Measurements from ENCODE around the gene EFNA1.

The EFNA1 gene, protein sequence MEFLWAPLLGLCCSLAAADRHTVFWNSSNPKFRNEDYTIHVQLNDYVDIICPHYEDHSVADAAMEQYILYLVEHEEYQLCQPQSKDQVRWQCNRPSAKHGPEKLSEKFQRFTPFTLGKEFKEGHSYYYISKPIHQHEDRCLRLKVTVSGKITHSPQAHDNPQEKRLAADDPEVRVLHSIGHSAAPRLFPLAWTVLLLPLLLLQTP

DNA sequence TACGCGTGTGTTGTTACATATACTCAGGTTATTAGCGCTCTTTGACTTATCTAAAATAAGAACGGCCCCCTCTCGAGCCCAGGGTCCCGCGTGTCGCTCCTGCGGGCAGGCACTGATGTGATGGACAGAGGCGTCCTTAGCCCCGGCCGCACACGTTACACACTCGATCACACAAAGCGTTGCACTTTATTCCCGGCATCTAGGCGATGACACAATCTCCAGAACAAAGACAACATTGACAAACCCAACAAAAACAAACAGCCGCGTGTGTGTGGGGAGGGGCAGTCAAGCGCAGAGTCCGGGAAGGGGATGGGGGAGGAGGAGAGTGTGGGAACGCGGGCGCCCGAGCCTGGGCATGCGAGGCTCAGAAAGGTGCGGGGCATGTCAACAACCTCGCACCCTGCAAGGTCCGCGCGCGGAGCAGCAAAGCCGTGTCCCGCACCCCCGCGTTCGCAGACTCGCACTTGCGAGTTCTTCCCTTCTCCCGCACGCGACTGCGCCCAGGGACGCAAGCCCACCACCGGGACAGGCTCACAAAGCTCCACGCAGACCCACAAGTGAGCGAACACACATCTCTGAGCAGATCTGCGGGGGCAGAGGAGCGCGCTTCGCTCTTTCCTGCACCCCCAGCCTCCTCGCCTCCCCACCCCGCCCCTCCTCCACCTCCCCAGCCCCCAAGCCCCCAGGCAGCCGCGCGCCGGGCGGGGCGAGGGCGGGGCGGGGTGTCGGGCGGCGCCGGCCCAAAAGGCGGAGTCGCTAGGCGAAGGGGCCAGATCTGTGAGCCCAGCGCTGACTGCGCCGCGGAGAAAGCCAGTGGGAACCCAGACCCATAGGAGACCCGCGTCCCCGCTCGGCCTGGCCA is at the start of gene EFNA1:
Gene EFNA1, plus strand, starts transcription at position 772 of the 862 bp plus-strand sequence. CDS start 102 bp downstream, outside the sequence.
- peak; percentile 28 to 50 for DNase-seq

DNA sequence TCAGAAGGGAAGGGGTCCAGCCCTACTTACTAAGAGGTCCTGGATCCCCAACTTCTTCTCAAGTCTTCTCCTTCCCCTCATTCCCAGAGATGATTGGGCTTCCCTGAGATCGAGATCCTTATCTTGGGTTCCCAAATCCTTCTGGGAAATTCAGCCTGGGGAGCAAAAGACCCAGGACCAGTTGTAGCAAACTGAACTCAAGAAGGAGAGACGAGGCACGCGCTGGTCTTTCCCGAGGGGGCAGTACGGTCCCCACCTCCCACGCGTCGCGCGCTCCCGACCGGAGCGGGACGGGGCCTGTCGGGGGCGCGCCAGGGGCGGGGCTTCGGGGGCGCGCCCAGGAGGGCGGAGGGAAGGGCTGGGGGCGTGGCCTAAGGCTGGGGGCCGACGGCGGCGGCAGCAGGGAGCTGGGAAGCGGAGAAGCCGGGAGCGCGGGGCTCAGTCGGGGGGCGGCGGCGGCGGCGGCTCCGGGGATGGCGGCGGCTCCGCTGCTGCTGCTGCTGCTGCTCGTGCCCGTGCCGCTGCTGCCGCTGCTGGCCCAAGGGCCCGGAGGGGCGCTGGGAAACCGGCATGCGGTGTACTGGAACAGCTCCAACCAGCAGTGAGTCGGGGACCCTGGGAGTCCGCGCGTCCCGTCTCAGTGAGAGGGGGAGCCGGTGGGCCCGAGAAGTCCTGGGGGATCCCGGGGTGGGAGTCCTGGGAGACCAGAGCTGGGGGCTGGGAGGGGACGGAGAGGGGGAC is 49.0 kb upstream of the EFNA1 start, which contains the start of gene EFNA3:
Gene EFNA3, plus strand, starts transcription at position 369 of the 741 bp plus-strand sequence. Its CDS starts 105 bp downstream, at position 474.
- DNase-seq, result peak; percentile 65 to 73

DNA sequence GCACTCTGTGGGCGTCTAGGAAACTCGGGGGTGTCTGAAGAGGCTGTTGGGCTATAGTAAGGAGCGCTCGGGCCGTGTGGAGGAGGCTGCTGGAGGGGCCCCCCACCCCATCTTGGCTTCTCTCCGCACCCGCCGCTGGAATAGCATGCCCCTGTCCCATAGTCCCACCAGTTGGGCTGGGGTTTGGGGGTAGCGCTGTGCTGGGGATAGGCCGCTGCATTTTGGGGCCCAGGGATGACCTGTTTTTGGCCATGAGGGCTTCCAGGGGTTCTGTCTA is 48.5 kb upstream of the EFNA1 start:
- no peak for DNase-seq

DNA sequence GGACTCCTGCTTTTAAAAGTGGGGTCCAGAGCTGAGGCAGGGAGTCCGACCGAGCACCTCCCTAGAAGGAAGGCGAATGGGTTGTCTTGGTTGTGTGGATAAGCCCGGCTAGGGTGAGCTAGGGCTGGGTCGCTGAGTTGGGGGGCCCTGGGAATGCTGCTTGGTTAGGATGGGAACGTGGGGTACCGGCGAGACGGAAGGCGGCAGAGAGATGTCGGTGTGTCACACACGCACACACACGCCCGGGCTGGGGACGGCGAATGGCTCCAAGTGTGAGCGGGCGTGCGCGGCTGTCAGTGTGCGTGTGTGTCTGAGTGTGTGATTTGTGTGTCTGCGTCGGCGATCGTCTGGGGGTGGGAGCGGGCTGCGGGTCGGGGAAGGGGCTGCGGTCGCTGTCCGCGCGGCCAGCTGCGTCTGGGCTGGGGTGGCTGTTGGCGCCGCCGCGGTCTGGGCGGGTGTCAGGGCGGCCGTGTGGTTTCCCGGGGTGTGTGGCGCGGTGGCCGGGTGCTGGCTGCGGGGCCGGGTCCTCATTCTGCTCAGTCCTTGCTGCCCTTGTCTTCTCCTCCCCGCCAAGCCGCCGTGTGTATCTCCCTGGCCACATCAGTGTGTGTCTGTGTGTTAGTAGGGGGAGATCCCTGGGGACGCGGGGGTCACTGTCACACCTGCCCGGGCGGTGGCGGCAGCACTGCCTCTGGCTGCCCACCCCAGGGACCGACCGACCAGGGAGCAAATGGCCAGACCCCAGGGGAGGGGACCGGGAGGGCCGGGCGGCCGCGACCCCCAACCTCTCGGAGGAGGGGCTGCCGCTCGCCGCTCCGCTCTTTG is 48.0 kb upstream of the EFNA1 start:
- DNase-seq, result peak; percentile 27

DNA sequence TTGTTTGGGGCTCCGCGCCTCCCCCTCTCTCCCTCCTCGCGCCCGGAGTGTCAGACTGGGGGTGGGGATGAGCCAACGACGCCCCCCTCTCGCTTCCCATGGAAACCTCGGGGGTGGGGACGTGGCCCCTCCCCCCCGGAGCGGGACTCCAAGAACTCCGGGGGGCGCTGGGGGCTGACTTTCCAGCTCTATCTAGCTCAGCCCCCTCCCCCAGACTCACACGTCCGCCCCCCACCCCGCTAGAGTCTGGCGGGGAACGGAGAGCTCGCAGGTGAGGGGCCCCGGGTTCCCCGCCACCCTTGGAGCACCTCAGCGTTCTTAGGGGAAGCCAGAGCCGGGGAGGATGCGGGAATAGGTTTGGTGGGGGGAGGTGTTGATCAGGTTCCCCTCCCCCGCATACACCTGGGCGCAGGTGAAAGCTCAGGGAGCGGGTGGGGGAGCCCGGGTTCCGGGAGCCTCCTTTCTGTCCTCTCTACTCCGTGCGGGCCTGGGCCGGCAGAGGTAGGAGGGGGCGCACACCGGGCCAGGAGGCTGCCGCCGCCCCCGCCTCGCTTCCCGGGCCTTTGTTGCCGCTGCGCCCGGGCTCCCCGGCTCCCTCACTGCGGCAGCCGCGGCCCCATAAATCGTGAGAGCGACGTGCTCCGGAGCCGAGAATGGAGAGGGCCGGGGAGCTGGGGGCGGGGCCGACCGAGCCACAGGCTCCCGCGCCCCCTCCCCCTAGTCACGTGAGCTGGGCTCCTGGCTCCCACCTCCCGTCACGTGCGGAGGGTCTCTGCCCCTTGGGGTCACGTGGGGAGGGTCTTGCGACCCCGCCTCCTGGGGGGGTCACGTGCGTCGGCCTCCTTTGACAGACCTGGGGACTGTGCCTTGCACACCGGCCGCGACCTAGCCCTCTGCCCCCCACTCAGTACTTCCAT is 47.1 kb upstream of the EFNA1 start:
- peak; percentile 31 to 46 for DNase-seq

DNA sequence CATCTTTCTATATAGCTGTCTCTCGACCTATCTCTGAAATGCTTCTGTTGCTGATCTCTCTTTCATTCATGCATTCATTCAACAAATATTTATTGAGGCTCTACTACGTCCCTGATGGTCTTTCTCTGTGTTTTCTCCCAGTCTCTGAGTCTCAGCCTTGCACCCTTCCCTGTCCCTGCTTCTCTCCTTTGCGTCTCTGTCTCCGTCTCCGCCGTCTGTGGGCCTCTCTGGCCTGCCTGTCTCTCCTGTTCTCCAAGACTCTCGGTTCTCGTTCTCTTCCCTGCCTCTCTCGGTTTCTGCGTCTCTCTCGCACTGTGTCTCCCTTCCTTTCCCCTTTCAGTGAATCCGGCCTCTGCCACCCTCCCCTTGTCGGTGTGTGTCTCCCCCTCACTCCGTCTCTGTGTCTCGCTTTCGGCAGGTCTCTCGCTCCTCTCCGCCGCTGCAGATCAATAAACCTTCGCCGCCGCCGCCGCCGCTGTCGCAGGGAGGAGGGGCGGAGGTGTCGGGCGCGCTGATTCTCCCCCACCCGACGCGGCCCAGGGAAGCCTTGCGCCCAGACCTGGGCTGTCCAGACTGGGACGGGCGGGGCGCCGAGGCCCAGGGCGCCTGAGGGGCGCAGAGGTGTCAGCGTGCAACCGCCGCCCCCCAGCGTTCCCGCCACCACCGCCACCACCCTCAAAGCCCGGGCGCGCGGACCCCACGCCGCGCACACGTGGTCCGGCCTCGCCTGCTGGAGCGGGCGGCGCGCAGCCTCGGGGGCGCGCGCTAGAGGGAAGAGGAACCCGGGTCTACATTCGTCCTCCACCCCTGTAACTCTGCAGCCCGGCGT is 46.0 kb upstream of the EFNA1 start:
- peak in 1 of 2 donors; percentile 39 for DNase-seq

DNA sequence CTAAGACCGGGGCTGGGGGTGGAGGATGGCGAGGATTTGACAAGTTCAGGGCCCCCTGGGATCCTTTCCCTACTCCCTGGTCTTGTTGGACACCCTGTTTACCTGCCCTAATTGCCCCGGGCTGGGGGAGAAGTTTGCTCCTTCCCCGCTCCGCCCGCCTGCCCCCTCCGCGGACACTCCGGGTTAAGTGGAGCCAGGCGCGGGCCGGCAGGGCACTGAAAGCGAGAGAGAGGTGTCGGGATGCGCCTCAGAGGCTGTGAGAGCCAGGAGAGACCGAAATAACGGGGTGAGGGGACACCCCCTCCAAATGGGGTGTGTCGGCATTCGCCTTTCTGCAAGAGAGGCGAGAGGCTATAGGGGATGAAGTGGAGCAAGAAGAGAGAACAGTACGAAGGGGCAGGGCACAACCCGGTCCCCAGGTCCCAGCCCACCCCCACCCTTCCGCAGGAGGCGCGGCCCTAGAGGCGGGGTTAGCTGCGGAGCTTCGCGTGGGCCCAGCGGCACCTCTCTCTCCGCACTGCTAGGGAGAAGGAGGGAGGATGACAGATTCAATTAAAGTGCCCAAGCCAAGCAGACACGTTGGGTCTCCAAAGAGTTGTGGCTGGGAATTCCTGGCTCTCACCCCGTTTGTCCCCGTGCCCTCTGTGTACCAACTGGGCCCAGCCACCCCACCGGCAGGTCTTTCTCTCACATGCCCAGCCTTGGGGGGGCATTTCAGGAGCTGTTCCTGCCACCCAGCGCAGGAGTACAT is 45.2 kb upstream of the EFNA1 start:
- peak; percentile 25 to 26 for DNase-seq

DNA sequence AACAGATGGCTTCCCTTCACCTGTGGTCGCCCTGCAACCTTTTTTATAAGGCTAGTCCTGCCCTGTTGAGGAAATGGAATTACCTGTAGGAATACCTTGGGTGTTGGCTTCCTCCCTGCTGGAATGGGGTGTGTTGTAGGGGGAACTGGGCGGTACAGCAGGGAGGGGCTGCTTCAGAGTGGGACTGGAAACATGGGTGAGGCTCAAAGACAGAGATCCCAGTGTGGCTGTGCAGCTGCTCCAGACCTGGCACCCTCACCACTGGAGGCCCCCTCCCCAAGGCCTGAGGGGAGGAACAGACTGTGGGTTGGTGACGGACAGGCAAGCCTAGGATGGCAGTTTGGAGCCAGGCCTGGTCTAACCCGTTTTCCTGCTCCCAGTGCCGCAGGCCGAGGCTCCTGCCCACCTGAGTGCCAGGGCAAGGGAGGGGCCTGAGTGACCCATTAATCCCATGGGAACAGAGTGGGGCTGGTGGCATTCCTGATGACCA is 44.6 kb upstream of the EFNA1 start:
- no peak for DNase-seq

DNA sequence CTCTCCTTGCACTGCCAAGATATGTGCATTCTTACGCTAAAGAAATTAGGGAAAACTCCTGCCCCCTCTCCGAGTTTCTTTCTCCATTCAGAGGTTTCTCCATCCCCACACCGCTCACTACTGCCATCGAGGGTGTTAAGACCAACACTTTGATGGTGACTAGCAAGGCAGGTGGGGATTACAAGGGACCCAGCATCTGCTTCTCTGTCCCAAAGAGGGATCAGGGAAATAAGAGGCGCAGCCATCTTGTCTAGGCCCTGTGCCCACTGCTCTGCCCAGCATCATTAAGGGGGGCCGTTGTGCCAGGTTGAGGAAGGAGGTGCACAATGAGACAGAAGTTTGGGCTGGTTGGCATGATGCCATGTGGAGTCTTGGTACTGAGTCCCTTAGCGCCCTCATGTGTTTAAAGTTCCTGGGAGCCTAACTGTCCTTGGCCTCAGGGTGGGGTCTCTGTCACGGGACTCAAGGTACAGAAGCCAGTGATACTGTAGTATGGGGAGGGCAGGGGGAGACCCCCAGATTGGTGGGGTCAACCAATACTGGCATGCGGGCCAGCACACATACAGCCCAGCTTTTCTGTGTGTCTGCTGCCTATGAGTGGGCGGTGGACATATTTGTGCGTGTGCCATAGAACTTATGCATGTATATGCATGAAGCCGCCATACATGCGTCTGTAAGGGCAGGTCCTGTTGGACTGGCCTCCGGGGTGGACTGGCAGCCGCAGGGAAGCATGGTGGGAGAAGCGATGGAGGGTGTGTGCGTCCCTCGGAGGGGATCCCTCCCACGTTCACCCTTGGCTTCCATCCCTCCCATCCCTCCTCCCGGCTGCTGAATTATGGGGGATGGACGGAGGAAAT is 43.6 kb upstream of the EFNA1 start:
- DNase-seq, result peak; percentile 32 to 35

DNA sequence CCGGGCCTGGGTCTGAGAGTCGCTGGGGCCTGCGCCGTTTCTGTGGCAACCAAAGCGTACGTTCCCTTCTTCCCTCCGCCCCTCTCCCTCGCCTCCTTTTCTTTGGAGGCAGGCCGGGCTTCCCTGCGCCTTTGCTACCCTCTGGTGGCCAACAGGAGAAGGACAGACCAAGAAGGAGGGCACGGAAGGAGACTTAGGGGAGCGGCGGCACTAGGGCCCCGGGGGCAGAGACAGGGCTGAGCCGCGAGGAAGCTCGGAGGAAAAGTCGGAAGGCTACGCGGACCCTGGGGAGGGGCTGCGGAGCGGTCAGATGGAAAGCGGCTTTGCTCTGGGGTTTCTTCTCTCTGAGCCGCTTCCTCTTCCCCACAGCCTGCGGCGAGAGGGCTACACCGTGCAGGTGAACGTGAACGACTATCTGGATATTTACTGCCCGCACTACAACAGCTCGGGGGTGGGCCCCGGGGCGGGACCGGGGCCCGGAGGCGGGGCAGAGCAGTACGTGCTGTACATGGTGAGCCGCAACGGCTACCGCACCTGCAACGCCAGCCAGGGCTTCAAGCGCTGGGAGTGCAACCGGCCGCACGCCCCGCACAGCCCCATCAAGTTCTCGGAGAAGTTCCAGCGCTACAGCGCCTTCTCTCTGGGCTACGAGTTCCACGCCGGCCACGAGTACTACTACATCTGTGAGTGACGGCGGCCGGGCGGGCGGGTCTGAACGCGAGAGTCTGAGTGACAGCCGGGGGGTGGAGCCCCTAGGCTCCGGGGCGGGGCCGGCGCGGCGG is 42.8 kb upstream of the EFNA1 start:
- peak; percentile 91 to 93 for DNase-seq

DNA sequence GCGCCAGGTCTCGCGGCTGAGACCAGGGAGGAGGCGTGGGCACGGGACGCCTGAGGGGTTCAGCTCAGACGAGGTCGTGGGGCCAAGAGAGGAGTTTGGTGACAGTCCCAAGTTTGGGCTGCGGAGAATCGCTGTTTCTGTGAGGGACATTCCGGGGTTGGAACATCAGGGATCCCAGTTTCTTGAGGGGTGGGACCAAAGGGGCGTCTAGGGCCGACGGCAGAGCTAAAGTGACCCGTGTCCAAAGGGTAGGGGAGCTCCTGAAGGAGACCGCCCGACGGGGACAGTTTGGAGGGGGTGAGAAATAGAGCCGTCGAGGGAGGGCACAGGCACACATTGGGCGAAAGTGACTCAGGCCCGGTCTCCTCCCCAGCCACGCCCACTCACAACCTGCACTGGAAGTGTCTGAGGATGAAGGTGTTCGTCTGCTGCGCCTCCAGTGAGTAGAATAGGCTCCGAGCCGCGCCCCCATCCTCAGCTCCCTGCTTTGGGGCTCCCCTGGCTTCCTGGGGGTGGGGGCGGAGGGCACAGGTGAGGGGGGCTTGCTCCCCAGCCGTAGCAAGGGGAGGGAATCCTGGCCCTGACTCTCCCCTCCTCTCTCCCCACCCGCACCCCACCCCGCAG is 42.1 kb upstream of the EFNA1 start:
- peak; percentile 72 for DNase-seq

DNA sequence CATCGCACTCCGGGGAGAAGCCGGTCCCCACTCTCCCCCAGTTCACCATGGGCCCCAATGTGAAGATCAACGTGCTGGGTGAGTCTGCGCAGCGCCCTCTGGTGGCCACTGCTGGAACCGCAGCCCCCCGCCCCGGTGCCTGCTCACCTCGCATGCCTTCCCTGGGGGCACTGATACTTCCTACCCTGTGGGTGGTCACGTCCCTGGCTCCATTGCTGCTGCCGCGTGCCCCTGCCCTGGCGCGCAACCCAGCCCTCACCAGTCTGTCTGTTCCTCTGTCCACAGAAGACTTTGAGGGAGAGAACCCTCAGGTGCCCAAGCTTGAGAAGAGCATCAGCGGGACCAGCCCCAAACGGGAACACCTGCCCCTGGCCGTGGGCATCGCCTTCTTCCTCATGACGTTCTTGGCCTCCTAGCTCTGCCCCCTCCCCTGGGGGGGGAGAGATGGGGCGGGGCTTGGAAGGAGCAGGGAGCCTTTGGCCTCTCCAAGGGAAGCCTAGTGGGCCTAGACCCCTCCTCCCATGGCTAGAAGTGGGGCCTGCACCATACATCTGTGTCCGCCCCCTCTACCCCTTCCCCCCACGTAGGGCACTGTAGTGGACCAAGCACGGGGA is 41.4 kb upstream of the EFNA1 start:
- peak; percentile 77 to 82 for DNase-seq

DNA sequence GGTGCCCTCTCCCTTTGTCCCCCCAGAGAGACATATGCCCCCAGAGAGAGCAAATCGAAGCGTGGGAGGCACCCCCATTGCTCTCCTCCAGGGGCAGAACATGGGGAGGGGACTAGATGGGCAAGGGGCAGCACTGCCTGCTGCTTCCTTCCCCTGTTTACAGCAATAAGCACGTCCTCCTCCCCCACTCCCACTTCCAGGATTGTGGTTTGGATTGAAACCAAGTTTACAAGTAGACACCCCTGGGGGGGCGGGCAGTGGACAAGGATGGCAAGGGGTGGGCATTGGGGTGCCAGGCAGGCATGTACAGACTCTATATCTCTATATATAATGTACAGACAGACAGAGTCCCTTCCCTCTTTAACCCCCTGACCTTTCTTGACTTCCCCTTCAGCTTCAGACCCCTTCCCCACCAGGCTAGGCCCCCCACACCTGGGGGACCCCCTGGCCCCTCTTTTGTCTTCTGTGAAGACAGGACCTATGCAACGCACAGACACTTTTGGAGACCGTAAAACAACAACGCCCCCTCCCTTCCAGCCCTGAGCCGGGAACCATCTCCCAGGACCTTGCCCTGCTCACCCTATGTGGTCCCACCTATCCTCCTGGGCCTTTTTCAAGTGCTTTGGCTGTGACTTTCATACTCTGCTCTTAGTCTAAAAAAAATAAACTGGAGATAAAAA is 40.7 kb upstream of the EFNA1 start:
- no peak for DNase-seq

DNA sequence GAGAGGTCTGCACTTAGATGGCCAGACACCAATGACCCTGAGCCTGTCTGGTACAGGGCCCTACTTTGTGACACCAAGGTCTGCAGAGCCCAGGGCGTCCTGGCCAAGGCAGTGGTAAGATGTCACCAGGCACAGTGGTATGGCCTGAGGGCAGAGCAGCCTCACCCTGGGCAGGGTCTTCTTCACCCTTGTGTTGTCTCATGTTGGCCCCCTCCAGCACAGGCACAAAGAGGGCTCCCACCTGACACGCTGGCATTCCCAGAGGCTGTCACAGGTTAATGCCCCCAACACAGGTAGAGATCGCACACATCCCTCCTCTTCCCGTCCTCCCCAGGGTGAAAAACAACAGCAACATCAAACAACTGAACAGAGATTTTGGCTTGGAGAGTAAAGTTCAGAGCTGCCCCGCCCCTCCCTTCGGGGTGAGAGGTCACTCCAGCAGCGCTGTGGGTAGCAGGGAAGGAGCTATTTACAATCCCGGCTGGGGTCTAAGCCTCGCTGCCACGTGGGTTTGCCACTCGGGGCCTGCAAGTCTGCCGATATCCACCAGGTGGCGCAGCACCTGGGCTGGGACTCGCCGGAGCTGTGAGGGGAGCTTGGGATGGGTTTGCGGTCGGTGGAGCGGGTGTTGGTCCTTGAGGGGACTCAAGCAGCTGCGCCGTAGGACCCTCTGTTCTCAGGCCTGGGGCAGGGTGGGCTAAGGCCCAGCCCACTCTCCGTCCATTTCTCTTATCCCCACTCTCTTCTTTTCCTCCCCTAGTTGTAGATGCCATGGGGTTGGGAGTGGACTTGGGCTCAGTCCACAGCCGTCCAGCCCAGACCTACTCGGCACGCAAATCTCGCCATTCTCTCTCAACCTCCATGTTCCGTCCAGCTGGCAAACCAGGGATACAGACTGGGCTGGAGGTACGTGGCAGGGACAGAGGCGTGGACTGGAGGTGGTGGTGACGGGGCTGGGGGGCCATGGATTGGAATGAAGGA is 36.3 kb upstream of the EFNA1 start:
- peak; percentile 78 to 83 for DNase-seq

DNA sequence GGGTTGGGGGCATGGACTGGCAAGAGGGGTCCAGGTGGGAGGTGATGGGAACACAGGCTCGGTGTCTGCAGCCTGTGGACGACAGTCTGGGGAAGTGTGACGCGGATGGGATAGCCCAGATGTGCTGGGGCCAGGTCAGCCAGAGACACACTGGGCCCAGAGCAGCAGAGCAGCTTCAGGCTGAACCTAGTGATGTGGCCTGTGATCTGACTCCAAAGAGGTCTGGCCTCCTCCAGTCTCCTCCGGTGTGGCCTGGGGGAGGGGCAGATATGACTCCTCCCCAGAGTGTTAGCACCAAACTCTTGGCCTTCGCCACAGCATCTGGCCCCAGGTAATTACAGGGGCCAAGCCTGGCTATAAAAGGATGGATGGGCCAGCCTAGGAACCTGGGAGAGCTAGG is 35.5 kb upstream of the EFNA1 start:
- no peak for DNase-seq

Measured in CD4-positive, alpha-beta T cell treated with Interleukin-1 beta for 1 hour (primary cell).